WTC11 (cell line): ENCODE results near the gene GUCA2A. TPM values are rescaled to one million over a fixed set of nuclear protein-coding genes. Genes with fewer than 3 reads are reported as not detected.

Experiments
- ATAC-seq: fragments of 200-7000 bp; cut with Tn5 transposase; 2 replicates; pipeline ENCODE4 v1.10.0; 2021; ENCODE audit warnings: mild to moderate bottlenecking, moderate library complexity
- CTCF ChIA-PET: fragments of 300-600 bp; sonication (Branson Sonifier 250); formaldehyde crosslinking; loops from one replicate; lab custom pipeline; 2021; ENCODE audit warnings: antibody characterized with exemption; lab: Charles Lee
- POLR2A ChIA-PET: fragments of 350-600 bp; sonication (Branson Sonifier 250); formaldehyde crosslinking; loops from one replicate; lab custom pipeline; 2021; ENCODE audit warnings: antibody characterized with exemption; lab: Charles Lee
- DNase-seq: peaks from one replicate; pipeline ENCODE4 v3.0.0; 2021; ENCODE audit warnings: low spot score
- H3K27ac Mint-ChIP-seq: 2 replicates; pipeline ENCODE4 v1.8.0; 2021; ENCODE audit warnings: mixed read lengths
- H3K27me3 Mint-ChIP-seq: 2 replicates; pipeline ENCODE4 v1.8.0; 2021; ENCODE audit warnings: low read depth, mild to moderate bottlenecking, moderate library complexity, mixed read lengths
- H3K36me3 Mint-ChIP-seq: 2 replicates; pipeline ENCODE4 v1.8.0; 2021; ENCODE audit warnings: mixed read lengths
- H3K4me1 Mint-ChIP-seq: 2 replicates; pipeline ENCODE4 v1.8.0; 2022; ENCODE audit warnings: mixed read lengths
- H3K4me3 Mint-ChIP-seq: 2 replicates; pipeline ENCODE4 v1.8.0; 2021; ENCODE audit warnings: mild to moderate bottlenecking, moderate library complexity, mixed read lengths
- H3K9me3 Mint-ChIP-seq: 2 replicates; pipeline ENCODE4 v1.8.0; 2021; ENCODE audit warnings: mixed read lengths
- ATF3 ChIP-seq: sonication (generic); formaldehyde crosslinking; conservative IDR thresholded peaks from 2 replicates; pipeline ENCODE4 v1.8.1; 2022; ENCODE audit warnings: mild to moderate bottlenecking, missing genetic modification reagents
- E2F1 ChIP-seq: sonication (generic); formaldehyde crosslinking; IDR thresholded peaks from 2 replicates; pipeline ENCODE4 v1.8.0; 2022; ENCODE audit warnings: mild to moderate bottlenecking, missing genetic modification reagents
- ESRRA ChIP-seq: sonication (generic); formaldehyde crosslinking; IDR thresholded peaks from 2 replicates; pipeline ENCODE4 v1.8.1; 2022; ENCODE audit warnings: mild to moderate bottlenecking, missing genetic modification reagents, borderline replicate concordance
- FOXP1 ChIP-seq: sonication (generic); formaldehyde crosslinking; IDR thresholded peaks from 2 replicates; pipeline ENCODE4 v1.8.0; 2022; ENCODE audit warnings: missing genetic modification reagents, mild to moderate bottlenecking, moderate library complexity, borderline replicate concordance
- IRF2 ChIP-seq: sonication (generic); formaldehyde crosslinking; IDR thresholded peaks from 2 replicates; pipeline ENCODE4 v1.8.0; 2022; ENCODE audit warnings: low read depth, missing genetic modification reagents, borderline replicate concordance
- NFYB ChIP-seq: sonication (generic); formaldehyde crosslinking; conservative IDR thresholded peaks from 2 replicates; pipeline ENCODE4 v1.8.0; 2022; ENCODE audit warnings: low read depth, missing genetic modification reagents
- PRDM15 ChIP-seq: sonication (generic); formaldehyde crosslinking; IDR thresholded peaks from 2 replicates; pipeline ENCODE4 v1.8.0; 2022; ENCODE audit warnings: missing genetic modification reagents
- PREB ChIP-seq: sonication (generic); formaldehyde crosslinking; IDR thresholded peaks from 2 replicates; pipeline ENCODE4 v1.8.1; 2022; ENCODE audit warnings: mild to moderate bottlenecking, missing genetic modification reagents, moderate library complexity, borderline replicate concordance
- PRRX2 ChIP-seq: fragments of 250-450 bp; sonication (Bioruptor Pico); IDR thresholded peaks from 2 replicates; pipeline ENCODE4 v1.8.0; 2021; ENCODE audit warnings: mild to moderate bottlenecking
- SOX15 ChIP-seq: fragments of 250-450 bp; sonication (Bioruptor Pico); IDR thresholded peaks from 2 replicates; pipeline ENCODE4 v1.9.0; 2021; ENCODE audit warnings: mild to moderate bottlenecking
- ZBTB21 ChIP-seq: sonication (generic); formaldehyde crosslinking; IDR thresholded peaks from 2 replicates; pipeline ENCODE4 v1.8.1; 2023; ENCODE audit warnings: mild to moderate bottlenecking, missing genetic modification reagents, borderline replicate concordance
- ZNF121 ChIP-seq: sonication (generic); formaldehyde crosslinking; IDR thresholded peaks from 2 replicates; pipeline ENCODE4 v1.8.0; 2023; ENCODE audit warnings: missing genetic modification reagents
- ZNF219 ChIP-seq: sonication (generic); formaldehyde crosslinking; IDR thresholded peaks from 2 replicates; pipeline ENCODE4 v1.8.0; 2023; ENCODE audit warnings: missing genetic modification reagents, mild to moderate bottlenecking, borderline replicate concordance
- ZNF396 ChIP-seq: fragments of 250-450 bp; sonication (Bioruptor Pico); IDR thresholded peaks from 2 replicates; pipeline ENCODE4 v1.8.0; 2021; ENCODE audit warnings: mild to moderate bottlenecking, moderate library complexity, borderline replicate concordance
- total RNA-seq: library from RNA; stranded (reverse); gene quantifications from 3 replicates; pipeline ENCODE4 v1.2.3, GENCODE V29; 2021

Gene GUCA2A
- total RNA-seq, 1 experiment from 2014 or later, result not detected

GRCh38 chr1:42117214-42117613, 47.3 kb downstream of the GUCA2A start (continued):
- TF ChIP-seq PRDM15 (CRISPR knock-in tag) (no peak), FOXP1 (no peak)

GRCh38 chr1:42114229-42114628, 50.3 kb downstream of the GUCA2A start:
- DNase-seq (no peak), ATAC-seq (no peak)
- TF ChIP-seq PREB (no peak), ZNF219 (CRISPR knock-in tag) (no peak), SOX15 (no peak), ZNF396 (CRISPR knock-in tag) (no peak), PRRX2 (CRISPR knock-in tag) (no peak), NFYB (CRISPR knock-in tag) (no peak), ESRRA (CRISPR knock-in tag) (no peak), FOXP1 (no peak), ZNF121 (CRISPR knock-in tag) (no peak), IRF2 (no peak), E2F1 (CRISPR knock-in tag) (no peak), ATF3 (CRISPR knock-in tag) (no peak), ZBTB21 (no peak)
- no peak overlapping the region for H3K4me3 Mint-ChIP-seq
- H3K4me1 Mint-ChIP-seq, result peaks cover 16% of the 10 kb centered on the region
- CTCF ChIA-PET, result no interaction called here
- H3K9me3 Mint-ChIP-seq, result peaks cover 12% of the 10 kb centered on the region; the same call in 1 of the 2 replicates
- no peaks in the 10 kb centered on the region for H3K36me3 Mint-ChIP-seq
- peaks cover 3% of the 10 kb centered on the region for H3K27me3 Mint-ChIP-seq
- POLR2A ChIA-PET, result no interaction called here
- no peak overlapping the region for H3K27ac Mint-ChIP-seq

Other genes starting within 250 kb of the GUCA2A start
- 0.44 to 0.57 TPM (median 0.55 TPM) in 3 replicates for gene HIVEP3, start 245.8 kb downstream of the GUCA2A start, total RNA-seq
- gene GUCA2B, start 11.3 kb downstream of the GUCA2A start, total RNA-seq, result not detected in 3 replicates
- gene FOXJ3, start 170.5 kb upstream of the GUCA2A start, total RNA-seq, result 38.6 to 43.3 TPM (median 40.7 TPM) in 3 replicates
- 8.3 to 17.3 TPM (median 15.9 TPM) in 3 replicates for gene RIMKLA, start 216.0 kb upstream of the GUCA2A start, total RNA-seq